Endothelial cell of umbilical vein (primary cell): ENCODE measurements around the gene ZBTB18. TPM values are rescaled to one million over a fixed set of nuclear protein-coding genes. Genes with fewer than 3 reads are reported as not detected.

ENCODE experiments used
- BruUV-seq: library from RNA; stranded (reverse); fragments of 400-500 nt; replicated peaks from 2 replicates; lab custom pipeline; 2021; lab: Mats Ljungman, UMichigan
- CTCF ChIA-PET: fragments of 300-600, 350-600 bp; sonication (Branson Sonifier 250); formaldehyde crosslinking; loops from one replicate; lab custom pipeline; 2021; ENCODE audit warnings: antibody characterized with exemption, inconsistent platforms; lab: Charles Lee
- POLR2A ChIA-PET: fragments of 300-600, 350-600 bp; sonication (Branson Sonifier 250); formaldehyde crosslinking; loops from one replicate; lab custom pipeline; 2021; ENCODE audit warnings: antibody characterized with exemption, inconsistent platforms; lab: Charles Lee
- DNase-seq: peaks from one replicate; pipeline ENCODE4 v3.0.0-alpha.2; 2011; ENCODE audit warnings: low read depth, low spot score
- FAIRE-seq: peaks from 2 replicates; lab custom pipeline; 2011; peaks lifted over from hg19 to GRCh38; lab: Jason Lieb, UNC
- H2AFZ ChIP-seq: 2 replicates; pipeline ENCODE4 v1.6.0; 2012; ENCODE audit warnings: low read depth, low read length, control low read depth, inconsistent platforms
- H3K27ac ChIP-seq: 2 replicates; pipeline ENCODE4 v1.5.1; 2011; ENCODE audit warnings: low read depth, mild to moderate bottlenecking, control low read depth, low read length, moderate library complexity; ENCODE audit not compliant: insufficient read depth
- H3K27me3 ChIP-seq, 2 experiments: 2 replicates each; pipeline versions ENCODE4 v1.6.0 to v1.6.1; 2011; ENCODE audit warnings: low read length in 2 of 2, mixed read lengths in 1 of 2; ENCODE audit not compliant: control insufficient read depth in 2 of 2, insufficient read depth in 2 of 2
- H3K36me3 ChIP-seq, 2 experiments: 2 replicates in 1 of 2; 3 replicates in 1 of 2; pipeline ENCODE4 v1.5.1; 2011; ENCODE audit warnings: low read length in 2 of 2, mild to moderate bottlenecking in 1 of 2, moderate library complexity in 1 of 2; ENCODE audit not compliant: control insufficient read depth in 2 of 2, insufficient read depth in 2 of 2; ENCODE audit errors: extremely low read depth in 1 of 2
- H3K4me1 ChIP-seq: 3 replicates; pipeline ENCODE4 v1.5.1; 2011; ENCODE audit warnings: mild to moderate bottlenecking, low read length; ENCODE audit not compliant: control insufficient read depth, insufficient read depth; ENCODE audit errors: extremely low read depth
- H3K4me2 ChIP-seq: 2 replicates; pipeline ENCODE4 v1.6.1; 2011; ENCODE audit warnings: low read length, control low read depth, mixed read lengths; ENCODE audit not compliant: insufficient read depth
- H3K4me3 ChIP-seq, 3 experiments: fragments of 200-600 bp in 1 of 3; sonication (generic), shearing (Covaris generic) in 1 of 3; replicated peaks in 1 of 3; 2 replicates each; pipeline ENCODE4 v1.5.1; 2011 to 2016; ENCODE audit warnings: control low read depth in 3 of 3, low read length in 3 of 3, mild to moderate bottlenecking in 2 of 3, inconsistent platforms in 1 of 3, low read depth in 1 of 3, moderate library complexity in 1 of 3; ENCODE audit not compliant: insufficient read depth in 1 of 3
- H3K79me2 ChIP-seq: 2 replicates; pipeline ENCODE4 v1.6.0; 2012; ENCODE audit warnings: low read length, inconsistent platforms; ENCODE audit not compliant: control insufficient read depth, insufficient read depth
- H3K9ac ChIP-seq: replicated peaks from 2 replicates; pipeline ENCODE3; 2011; ENCODE audit warnings: low read length, control low read depth; ENCODE audit not compliant: insufficient read depth; ENCODE audit errors: extremely low read depth
- H3K9me1 ChIP-seq: replicated peaks from 3 replicates; pipeline ENCODE4 v1.6.0; 2011; ENCODE audit warnings: mild to moderate bottlenecking, low read length; ENCODE audit not compliant: control insufficient read depth, insufficient read depth; ENCODE audit errors: extremely low read depth
- H3K9me3 ChIP-seq: replicated peaks from 2 replicates; pipeline ENCODE4 v1.5.1; 2012; ENCODE audit warnings: low read length, inconsistent platforms; ENCODE audit not compliant: control insufficient read depth, insufficient read depth
- H4K20me1 ChIP-seq: replicated peaks from 2 replicates; pipeline ENCODE3; 2011; ENCODE audit warnings: mild to moderate bottlenecking, low read length; ENCODE audit not compliant: control insufficient read depth, insufficient read depth; ENCODE audit errors: extremely low read depth
- EZH2 ChIP-seq: IDR thresholded peaks from 2 replicates; pipeline ENCODE4 v1.6.1; 2012; ENCODE audit warnings: borderline replicate concordance, low read depth, mild to moderate bottlenecking, moderate library complexity, low read length, inconsistent platforms; ENCODE audit not compliant: severe bottlenecking
- FOS ChIP-seq: IDR thresholded peaks from 2 replicates; pipeline ENCODE4 v1.6.1; 2011; ENCODE audit warnings: mild to moderate bottlenecking, low read length, moderate library complexity, borderline replicate concordance; ENCODE audit not compliant: insufficient read depth
- GATA2 ChIP-seq: IDR thresholded peaks from 2 replicates; pipeline ENCODE4 v1.7.0; 2011; ENCODE audit warnings: low read depth, mild to moderate bottlenecking, moderate library complexity, mixed read lengths, low read length; ENCODE audit not compliant: insufficient read length, insufficient read depth
- JUN ChIP-seq: IDR thresholded peaks from 2 replicates; pipeline ENCODE4 v1.6.1; 2011; ENCODE audit warnings: borderline replicate concordance, low read depth; ENCODE audit not compliant: insufficient read length, insufficient read depth
- MYC ChIP-seq: IDR thresholded peaks from one replicate; pipeline ENCODE4 v1.6.1; 2011; ENCODE audit warnings: mild to moderate bottlenecking, low read depth, low read length
- POLR2A ChIP-seq: IDR thresholded peaks from 2 replicates; pipeline ENCODE4 v1.6.1; 2012; ENCODE audit warnings: low read depth, mild to moderate bottlenecking, control low read depth, low read length
- POLR2AphosphoS5 ChIP-seq: IDR thresholded peaks from 2 replicates; pipeline ENCODE4 v1.6.1; 2012; ENCODE audit warnings: low read depth, mild to moderate bottlenecking, control low read depth, low read length, moderate library complexity; ENCODE audit not compliant: insufficient read depth
- dilution Hi-C: fragments of 300-500 bp; cut with MboI; formaldehyde crosslinking; loops from one replicate; pipeline ENCODE4 v1.15.0; 2019; ENCODE audit warnings: low sequenced_read_pairs; ENCODE audit not compliant: extremely low pct_ligation_motif_present
- intact Hi-C: fragments of 100-400 bp; cut with micrococcal nuclease; formaldehyde crosslinking; loops from one replicate; pipeline ENCODE4 v1.10.0; 2022
- polyA plus RNA-seq, 4 experiments: library from polyadenylated mRNA; depleted of rRNA in 3 of 4; stranded (reverse) in 3 of 4; unstranded in 1 of 4; fragments of >200 nt; gene quantifications; 2 replicates each; pipeline versions ENCODE4 v1.2.1 to v1.2.3, GENCODE V29; 2011 to 2012; ENCODE audit warnings: missing spikeins in 1 of 4
- total RNA-seq: library from RNA; stranded (reverse); gene quantifications from 2 replicates; pipeline ENCODE4 v1.2.3, GENCODE V29; 2021
- TF ChIP-seq, protein P1 (sequence below): IDR thresholded peaks from 2 replicates; pipeline ENCODE4 v1.6.1; 2011; ENCODE audit not compliant: insufficient read depth, insufficient read length
- TF ChIP-seq, protein P2 (sequence below), 2 donors: IDR thresholded peaks; 1 replicate in 1 of 2; 2 replicates in 1 of 2; pipeline ENCODE4 v1.5.1; 2011; ENCODE audit warnings: low read length in 2 of 2, mild to moderate bottlenecking in 2 of 2, moderate library complexity in 2 of 2, control low read depth in 1 of 2, inconsistent platforms in 1 of 2, low read depth in 1 of 2; ENCODE audit not compliant: insufficient read depth in 1 of 2; ENCODE audit errors: extremely low read depth in 1 of 2

Gene ZBTB18
- total and polyA plus RNA-seq, 2 donors (not counting 3 experiments of a cell fraction or from before 2014, with no cell fraction given), result 15.5 to 21.1 TPM

DNA sequence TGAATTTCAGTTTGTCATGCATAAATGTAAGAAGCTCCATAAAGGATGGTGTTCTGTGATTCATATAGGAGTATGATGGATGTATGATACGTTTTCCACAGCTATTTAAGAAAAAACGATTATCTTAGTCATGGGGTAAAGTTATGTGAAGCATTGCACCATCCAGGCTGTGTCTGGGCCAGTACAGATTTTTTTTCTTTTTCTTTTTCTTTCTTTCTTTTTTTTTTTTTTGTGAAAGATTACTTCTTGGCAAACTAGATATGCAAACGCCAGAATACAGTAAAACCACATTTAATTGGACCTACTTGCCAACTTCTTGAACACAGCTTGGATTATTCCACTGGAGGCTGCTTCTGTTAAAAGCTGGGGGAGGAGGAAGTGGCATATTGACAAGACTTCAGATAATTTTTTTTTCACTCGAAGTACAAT lies 14.9 kb downstream of the ZBTB18 start:
- no peak overlapping the region for H3K27ac ChIP-seq
- CTCF ChIA-PET, result interaction anchor here (0.8 to 1.6 kb wide), 7 partner anchors 8 to 318 kb away, joined by 3 to 4 read pairs (median 3); no protein-coding TSS in a partner anchor

More for the DNA sequence above, 14.9 kb downstream of the ZBTB18 start:
- no peak overlapping the region for H2AFZ ChIP-seq
- H3K36me3 ChIP-seq, result no peaks in the 10 kb centered on the region
- H3K4me3 ChIP-seq, result no peak overlapping the region
- H3K4me1 ChIP-seq, result no peaks in the 10 kb centered on the region
- H3K9me1 ChIP-seq, result no peaks in the 10 kb centered on the region
- no peak for FAIRE-seq
- H4K20me1 ChIP-seq, result no peaks in the 10 kb centered on the region
- no peak for DNase-seq
- BruUV-seq, result no TSS peak
- no peak overlapping the region for H3K9ac ChIP-seq
- no peaks in the 10 kb centered on the region for H3K9me3 ChIP-seq
- no peaks in the 10 kb centered on the region for H3K27me3 ChIP-seq
- intact Hi-C loops, result no loop called here
- dilution Hi-C loops, result no loop called here
- no peak for TF ChIP-seq POLR2A
- no peak for TF ChIP-seq EZH2
- no peak for TF ChIP-seq JUN
- no peak for TF ChIP-seq MYC
- TF ChIP-seq FOS, result no peak
- TF ChIP-seq GATA2, result no peak
- TF ChIP-seq, protein P1, sequence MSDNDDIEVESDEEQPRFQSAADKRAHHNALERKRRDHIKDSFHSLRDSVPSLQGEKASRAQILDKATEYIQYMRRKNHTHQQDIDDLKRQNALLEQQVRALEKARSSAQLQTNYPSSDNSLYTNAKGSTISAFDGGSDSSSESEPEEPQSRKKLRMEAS, result no peak
- TF ChIP-seq, protein P2, sequence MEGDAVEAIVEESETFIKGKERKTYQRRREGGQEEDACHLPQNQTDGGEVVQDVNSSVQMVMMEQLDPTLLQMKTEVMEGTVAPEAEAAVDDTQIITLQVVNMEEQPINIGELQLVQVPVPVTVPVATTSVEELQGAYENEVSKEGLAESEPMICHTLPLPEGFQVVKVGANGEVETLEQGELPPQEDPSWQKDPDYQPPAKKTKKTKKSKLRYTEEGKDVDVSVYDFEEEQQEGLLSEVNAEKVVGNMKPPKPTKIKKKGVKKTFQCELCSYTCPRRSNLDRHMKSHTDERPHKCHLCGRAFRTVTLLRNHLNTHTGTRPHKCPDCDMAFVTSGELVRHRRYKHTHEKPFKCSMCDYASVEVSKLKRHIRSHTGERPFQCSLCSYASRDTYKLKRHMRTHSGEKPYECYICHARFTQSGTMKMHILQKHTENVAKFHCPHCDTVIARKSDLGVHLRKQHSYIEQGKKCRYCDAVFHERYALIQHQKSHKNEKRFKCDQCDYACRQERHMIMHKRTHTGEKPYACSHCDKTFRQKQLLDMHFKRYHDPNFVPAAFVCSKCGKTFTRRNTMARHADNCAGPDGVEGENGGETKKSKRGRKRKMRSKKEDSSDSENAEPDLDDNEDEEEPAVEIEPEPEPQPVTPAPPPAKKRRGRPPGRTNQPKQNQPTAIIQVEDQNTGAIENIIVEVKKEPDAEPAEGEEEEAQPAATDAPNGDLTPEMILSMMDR (IDR thresholded peaks at IDR 0.05; ENCODE audit: extremely low read depth in 1 of 2, insufficient read depth in 1 of 2, low read depth in 1 of 2, low read length in 2 of 2), result no peak
- TF ChIP-seq POLR2AphosphoS5, result no peak
- H3K79me2 ChIP-seq, result no peaks in the 10 kb centered on the region
- POLR2A ChIA-PET, result no interaction called here
- H3K4me2 ChIP-seq, result no peak overlapping the region
